ENCODE measurements around the gene INSL3. TPM values are rescaled to one million over a fixed set of nuclear protein-coding genes. Genes with fewer than 3 reads are reported as not detected.

INSL3 gene
- total and polyA plus RNA-seq, 2 of the 8 experiments (the other 6 are each of a cell fraction or from before 2014, with no cell fraction given) = 0.41 to 1.5 TPM

GRCh38 chr19:17834350-17835181 lies 13.2 kb upstream of the INSL3 start:
- DNase-seq (ENCODE audit: low read depth in 1 of 2, low spot score in 2 of 2) (peak in 1 of 2 experiments; percentile 55), FAIRE-seq (no peak)
- POLR2A ChIA-PET (ENCODE audit: partially characterized antibody) = interaction anchor here (1.2 to 12.5 kb wide), 2 partner anchors 28 to 98 kb away, joined by 4 to 133 read pairs; partner anchors contain the start of genes CCDC124 and RPL18A
- Histone ChIP-seq H3K4ac (replicated peaks; ENCODE audit: insufficient read length, low read depth, low read length) (no peak overlapping the region), H4K5ac (ENCODE audit: insufficient read length, low read depth, low read length) (no peak overlapping the region), H2BK20ac (ENCODE audit: low read length) (no peak overlapping the region), H4K91ac (replicated peaks; ENCODE audit: insufficient read length, low read length) (no peak overlapping the region), H3K14ac (ENCODE audit: insufficient read length) (no peak overlapping the region), H2BK120ac (replicated peaks; ENCODE audit: low read depth, low read length) (no peak overlapping the region), H3K4me3 (ENCODE audit: extremely low read depth in 1 of 4, insufficient read depth in 2 of 4, low read depth in 3 of 4, low read length in 4 of 4) (no peak overlapping the region), H3K4me2 (ENCODE audit: insufficient read depth in 1 of 2, low read depth in 2 of 2, low read length in 2 of 2) (no peak overlapping the region), H3K23ac (ENCODE audit: insufficient read length) (no peak overlapping the region), H4K20me1 (replicated peaks in 1 of 2; ENCODE audit: control insufficient read depth in 1 of 2, insufficient read depth in 2 of 2, low read length in 2 of 2) (peaks cover 0 to 5% of the 10 kb centered on the region in 2 experiments), H3K4me1 (replicated peaks in 1 of 4; ENCODE audit: control insufficient read depth in 3 of 4, insufficient read depth in 4 of 4, low read length in 3 of 4) (peaks cover 0 to 15% (median 4%) of the 10 kb centered on the region in 4 experiments; a peak in 6 of 7 replicates), H3K56ac (replicated peaks; ENCODE audit: insufficient read length, low read depth, low read length) (no peak overlapping the region), H3K9ac (replicated peaks in 1 of 4; ENCODE audit: extremely low read depth in 1 of 4, low read depth in 3 of 4, low read length in 3 of 4) (no peak overlapping the region), H2BK15ac (ENCODE audit: low read length) (no peak overlapping the region), H2BK5ac (ENCODE audit: low read depth, low read length) (no peak overlapping the region), H3K79me1 (ENCODE audit: low read depth, low read length) (no peaks in the 10 kb centered on the region), H3K23me2 (ENCODE audit: low read depth, low read length) (peaks cover 5% of the 10 kb centered on the region; the same call in 1 of the 2 replicates), H3K36me3 (ENCODE audit: control insufficient read depth in 2 of 4, insufficient read depth in 4 of 4, low read length in 3 of 4) (no peaks in the 10 kb centered on the region), H3K9me3 (ENCODE audit: insufficient read depth in 2 of 2, low read depth in 1 of 2, low read length in 1 of 2) (no peaks in the 10 kb centered on the region), H2AFZ (ENCODE audit: low read length) (no peak overlapping the region), H3K18ac (ENCODE audit: extremely low read depth, low read length) (no peak overlapping the region), H2AK5ac (ENCODE audit: low read depth, low read length) (no peak overlapping the region; the same call in 1 of the 2 replicates), H4K8ac (ENCODE audit: extremely low read depth, insufficient read depth, low read length) (no peak overlapping the region), H3K27ac (ENCODE audit: low read depth, low read length) (no peak overlapping the region), H3K27me3 (replicated peaks in 1 of 4; ENCODE audit: control insufficient read depth in 3 of 4, extremely low read depth in 1 of 4, insufficient read depth in 3 of 4, low read length in 3 of 4) (no peaks in the 10 kb centered on the region; a peak in 1 of 7 replicates), H3K79me2 (ENCODE audit: control insufficient read depth in 1 of 2, insufficient read depth in 2 of 2, low read length in 2 of 2) (no peaks in the 10 kb centered on the region), H2BK12ac (ENCODE audit: low read depth, low read length) (no peak overlapping the region; the same call in 1 of the 2 replicates)
- 75% methylated on average over 27 of the region's 27 CpGs; no CpG with 5 or more reads in 1 of the 2 experiments for WGBS, 2 experiments (ENCODE audit: extremely low coverage in 1 of 2, insufficient coverage in 1 of 2, insufficient read length in 1 of 2, insufficient replicate concordance in 2 of 2, low coverage in 1 of 2, low lambda C conversion rate in 2 of 2, missing lambda C conversion rate in 1 of 2)
- CTCF ChIA-PET (ENCODE audit: partially characterized antibody) = interaction anchor here (0.7 to 3.7 kb wide), 12 partner anchors 9 to 99 kb away, joined by 3 to 19 read pairs (median 5); partner anchors contain the start of genes B3GNT3, CCDC124 and JAK3
- TF ChIP-seq EGR1 (IDR thresholded peaks at IDR 0.05; ENCODE audit: borderline replicate concordance, low read depth, low read length) = no peak
- peak; percentile 38 to 43 (median 42); a peak in 3 of 4 replicates for TF ChIP-seq CTCF (IDR thresholded peaks at IDR 0.05; ENCODE audit: control extremely low read depth in 1 of 3, insufficient read depth in 1 of 3, low read depth in 1 of 3, low read length in 3 of 3)
- no peak for TF ChIP-seq ZNF274 (IDR thresholded peaks at IDR 0.05; ENCODE audit: borderline replicate concordance, extremely low read depth, low read length)
- peak; percentile 20 to 42; a peak in 3 of 4 replicates for TF ChIP-seq RAD21 (IDR thresholded peaks at IDR 0.05 in 1 of 2, conservative IDR thresholded peaks at IDR 0.05 in 1 of 2; ENCODE audit: low read depth in 2 of 2, low read length in 2 of 2)
- TF ChIP-seq POLR2AphosphoS5 (IDR thresholded peaks at IDR 0.05; ENCODE audit: low read depth, low read length) = no peak
- no peak for TF ChIP-seq JUN (IDR thresholded peaks at IDR 0.05; ENCODE audit: low read depth, low read length)
- TF ChIP-seq CREB1 (IDR thresholded peaks at IDR 0.05) = peak; percentile 51
- TF ChIP-seq RNF2 (IDR thresholded peaks at IDR 0.05; ENCODE audit: borderline replicate concordance, low read depth, low read length, missing control alignments, poor library complexity, severe bottlenecking) = no peak

Measured in H1 (cell line).